Adipocyte (in vitro differentiated cells): ENCODE data around the gene RECQL5.

Source experiments
- DNase-seq: peaks from one replicate; pipeline ENCODE4 v3.0.0-alpha.2; 2015; ENCODE audit warnings: low read depth
- H3K27me3 ChIP-seq: replicated peaks from 2 replicates; pipeline ENCODE4 v1.7.0; 2013; ENCODE audit warnings: mild to moderate bottlenecking, low read length, moderate library complexity; ENCODE audit not compliant: control insufficient read depth, insufficient read depth
- H3K36me3 ChIP-seq: 2 replicates; pipeline ENCODE4 v1.7.0; 2013; ENCODE audit warnings: low read length, mild to moderate bottlenecking, moderate library complexity; ENCODE audit not compliant: control insufficient read depth, insufficient read depth, severe bottlenecking
- H3K4me1 ChIP-seq: 2 replicates; pipeline ENCODE4 v1.7.0; 2013; ENCODE audit warnings: mild to moderate bottlenecking, low read length, moderate library complexity; ENCODE audit not compliant: control insufficient read depth, insufficient read depth
- H3K4me3 ChIP-seq: 2 replicates; pipeline ENCODE4 v1.7.0; 2013; ENCODE audit warnings: mild to moderate bottlenecking, low read length, moderate library complexity
- H3K9ac ChIP-seq: 2 replicates; pipeline ENCODE4 v1.7.0; 2013; ENCODE audit warnings: mild to moderate bottlenecking, low read length, moderate library complexity
- H3K9me3 ChIP-seq: 2 replicates; pipeline ENCODE4 v1.7.0; 2013; ENCODE audit warnings: mild to moderate bottlenecking, low read length, moderate library complexity; ENCODE audit not compliant: control insufficient read depth

RECQL5 gene

DNA sequence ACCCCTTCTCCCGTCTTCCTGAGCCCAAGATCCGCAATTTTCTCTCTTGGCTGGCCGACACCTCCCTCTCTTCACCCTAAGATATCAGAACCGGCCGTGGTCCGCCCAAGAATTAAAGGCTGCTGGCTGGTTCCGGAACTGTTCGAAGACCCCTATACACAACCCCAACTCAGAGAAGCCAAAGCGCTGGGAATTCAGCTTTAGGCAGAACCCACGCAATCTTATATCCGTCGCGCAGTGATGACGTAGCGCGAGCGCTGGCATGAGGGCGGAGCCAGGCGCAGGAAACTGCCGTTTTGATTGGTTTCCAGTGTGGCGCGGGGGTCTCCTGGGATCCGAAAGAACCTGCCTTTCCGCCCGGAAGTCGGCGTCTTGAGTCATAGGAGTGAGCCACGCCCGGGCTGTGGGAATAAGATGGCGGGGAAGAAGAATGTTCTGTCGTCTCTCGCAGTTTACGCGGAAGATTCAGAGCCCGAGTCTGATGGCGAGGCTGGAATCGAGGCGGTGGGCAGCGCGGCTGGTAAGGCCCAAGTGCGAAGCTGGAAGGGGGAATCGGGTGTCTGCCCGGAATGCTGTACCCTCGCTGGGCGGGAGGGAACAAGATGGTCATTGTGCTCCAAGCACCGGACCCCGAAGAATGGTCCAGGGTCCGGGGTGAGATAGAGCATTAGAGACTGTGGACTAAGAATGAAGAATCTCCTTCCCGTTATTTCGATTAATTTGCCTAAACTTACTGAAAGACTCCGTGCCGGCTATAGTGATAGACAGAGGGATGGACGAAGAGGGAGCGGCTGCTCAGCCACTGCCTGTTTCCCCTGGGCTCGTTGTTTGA lies at the start of gene RECQL5, which contains the start of gene SAP30BP:
RECQL5 (minus strand) TSS at position 196 of the 832 bp plus-strand sequence. CDS start 597 bp downstream, outside the sequence.
SAP30BP (plus strand) TSS at position 380 of the 832 bp plus-strand sequence; CDS start at position 415, 35 bp downstream.
- H3K9ac ChIP-seq = peak within 1 kb of the TSS; percentile 96
- H3K9me3 ChIP-seq = no peaks in the 10 kb centered on the region
- peaks cover 19% of the 10 kb centered on the region for H3K4me1 ChIP-seq
- H3K4me3 ChIP-seq = peak within 1 kb of the TSS; percentile 100
- H3K36me3 ChIP-seq = peaks cover 43% of the 10 kb centered on the region
- no peaks in the 10 kb centered on the region for H3K27me3 ChIP-seq
- DNase-seq = peak; percentile 100

DNA sequence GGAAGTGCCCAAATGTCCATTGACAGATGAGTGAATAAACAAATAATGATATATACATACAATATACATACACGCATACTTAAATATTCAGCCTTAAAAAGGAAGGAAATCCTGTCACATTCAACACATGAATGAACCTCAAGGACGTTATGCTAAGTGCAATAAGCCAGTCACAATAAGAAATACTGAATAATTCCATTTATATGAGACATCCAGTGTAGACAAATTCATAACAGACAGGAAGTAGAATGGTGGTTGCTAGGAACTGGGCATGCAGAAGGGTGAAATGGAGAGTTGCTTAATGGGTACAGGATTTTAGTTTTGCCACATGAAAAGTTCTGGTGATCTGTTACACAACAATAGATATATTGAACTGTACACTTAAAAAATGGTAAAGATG lies 45.5 kb upstream of the RECQL5 start:
- H3K9ac ChIP-seq = no peak overlapping the region
- peaks cover 8% of the 10 kb centered on the region for H3K36me3 ChIP-seq
- no peak overlapping the region for H3K4me3 ChIP-seq
- no peaks in the 10 kb centered on the region for H3K27me3 ChIP-seq
- H3K9me3 ChIP-seq = no peaks in the 10 kb centered on the region
- H3K4me1 ChIP-seq = no peaks in the 10 kb centered on the region
- DNase-seq = no peak

DNA sequence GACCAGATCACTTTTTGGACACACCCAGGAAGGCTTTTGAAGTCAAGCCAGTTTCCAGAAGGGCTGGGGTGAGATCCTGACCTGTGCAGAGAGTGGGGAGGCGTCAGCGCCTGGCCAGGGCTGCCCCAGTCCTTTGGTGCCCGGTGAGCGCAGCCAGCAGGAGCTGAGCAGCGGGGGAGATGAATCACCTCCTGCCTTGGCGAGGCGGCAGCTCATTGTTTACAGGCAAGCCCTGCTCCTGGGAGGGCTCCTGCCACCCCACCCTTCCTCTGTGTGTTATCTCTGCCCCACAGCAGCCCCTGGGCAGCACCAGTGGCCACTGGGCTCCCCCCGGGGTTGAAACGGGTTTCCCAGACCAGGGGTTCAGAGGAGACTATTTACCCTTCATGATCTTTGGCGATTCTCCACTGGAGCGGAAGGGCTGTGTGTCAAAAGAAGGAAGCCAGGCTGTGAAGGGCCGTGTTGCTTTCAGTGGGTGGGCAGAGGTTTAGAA lies 40.2 kb upstream of the RECQL5 start:
- no peaks in the 10 kb centered on the region for H3K27me3 ChIP-seq
- no peak for DNase-seq
- H3K9me3 ChIP-seq = no peaks in the 10 kb centered on the region
- H3K4me1 ChIP-seq = no peaks in the 10 kb centered on the region
- peaks cover 60% of the 10 kb centered on the region for H3K36me3 ChIP-seq
- no peak overlapping the region for H3K4me3 ChIP-seq
- H3K9ac ChIP-seq = no peak overlapping the region

DNA sequence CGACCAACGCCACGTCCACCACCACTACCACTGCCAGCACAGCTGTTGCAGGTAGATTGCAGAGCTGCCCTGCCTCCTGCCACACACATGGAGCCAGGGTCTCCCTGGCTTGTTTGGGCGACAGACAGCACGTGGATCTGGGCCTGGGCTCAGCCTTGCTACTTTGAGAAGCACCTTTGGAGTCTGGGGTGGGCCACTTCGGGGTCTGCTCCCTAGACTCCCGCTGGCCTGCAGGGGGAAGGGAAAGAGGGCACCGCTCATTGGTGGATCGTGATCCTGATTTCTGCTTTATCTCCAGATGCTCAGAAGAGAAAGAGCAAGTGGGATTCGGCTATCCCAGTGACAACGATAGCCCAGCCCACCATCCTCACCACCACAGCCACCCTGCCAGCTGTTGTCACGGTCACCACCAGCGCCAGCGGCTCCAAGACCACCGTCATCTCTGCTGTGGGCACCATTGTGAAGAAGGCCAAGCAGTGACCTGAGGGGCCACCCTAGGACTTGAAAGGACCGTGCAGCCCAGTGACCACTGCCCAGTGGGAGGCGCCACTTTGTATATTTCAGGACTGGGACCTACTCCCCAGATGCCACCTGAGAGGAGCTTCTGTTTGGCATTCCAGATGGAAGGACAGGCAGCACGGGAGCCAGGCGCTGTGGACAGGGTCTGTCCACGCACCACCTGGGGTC lies 39.2 kb upstream of the RECQL5 start:
- Histone ChIP-seq H3K9ac (no peak overlapping the region), H3K4me3 (no peak overlapping the region), H3K27me3 (no peaks in the 10 kb centered on the region), H3K4me1 (no peaks in the 10 kb centered on the region), H3K9me3 (no peaks in the 10 kb centered on the region), H3K36me3 (peaks cover 69% of the 10 kb centered on the region)
- DNase-seq = no peak

DNA sequence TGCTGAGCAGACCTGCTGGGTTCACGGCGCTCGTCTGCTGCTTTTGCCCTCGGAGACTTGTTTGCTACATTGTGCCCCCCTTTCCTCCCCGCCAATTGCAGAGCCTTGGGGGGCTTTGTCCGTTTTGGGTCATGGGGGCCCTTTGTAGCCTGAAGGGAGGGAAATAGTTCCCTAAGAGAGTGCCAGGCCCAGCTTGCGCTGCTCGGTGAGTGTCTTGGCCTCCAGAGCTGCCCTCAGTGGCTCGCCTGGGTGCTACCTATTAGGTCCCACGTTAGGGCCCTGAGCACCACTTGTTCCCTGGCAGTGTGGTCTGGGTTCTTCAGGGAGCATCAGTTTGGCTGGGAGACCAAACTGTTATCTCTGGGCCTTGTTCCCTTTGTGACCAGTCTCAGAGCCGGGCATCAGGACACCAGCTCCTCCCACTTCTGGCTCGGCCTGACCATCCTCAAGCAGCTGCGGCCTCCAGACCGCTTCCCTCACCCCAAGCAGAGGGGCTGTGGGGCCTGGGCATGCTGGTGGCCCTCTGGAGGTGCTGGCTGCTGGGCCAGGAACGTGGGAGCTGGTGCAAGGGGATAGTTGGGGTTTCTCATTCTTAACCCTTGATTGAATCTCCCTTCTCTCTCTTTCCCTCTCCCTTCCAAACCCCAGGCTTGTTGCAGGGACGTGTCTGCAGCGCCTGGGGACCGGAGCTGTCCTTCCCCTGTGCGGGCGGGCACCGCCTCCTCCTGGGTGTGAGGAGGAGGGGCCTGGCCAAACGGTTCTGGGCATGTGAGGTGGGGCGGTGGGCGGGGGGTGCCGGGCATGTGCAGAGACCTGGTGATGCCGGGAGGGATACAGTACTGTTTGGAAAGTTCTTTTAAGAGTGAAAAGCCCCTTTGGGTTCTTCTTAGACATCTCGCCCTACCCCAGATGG lies 38.3 kb upstream of the RECQL5 start:
- H3K27me3 ChIP-seq = no peaks in the 10 kb centered on the region
- peaks cover 79% of the 10 kb centered on the region for H3K36me3 ChIP-seq
- peaks cover 7% of the 10 kb centered on the region for H3K4me1 ChIP-seq
- no peaks in the 10 kb centered on the region for H3K9me3 ChIP-seq
- DNase-seq = no peak
- no peak overlapping the region for H3K9ac ChIP-seq
- H3K4me3 ChIP-seq = no peak overlapping the region

DNA sequence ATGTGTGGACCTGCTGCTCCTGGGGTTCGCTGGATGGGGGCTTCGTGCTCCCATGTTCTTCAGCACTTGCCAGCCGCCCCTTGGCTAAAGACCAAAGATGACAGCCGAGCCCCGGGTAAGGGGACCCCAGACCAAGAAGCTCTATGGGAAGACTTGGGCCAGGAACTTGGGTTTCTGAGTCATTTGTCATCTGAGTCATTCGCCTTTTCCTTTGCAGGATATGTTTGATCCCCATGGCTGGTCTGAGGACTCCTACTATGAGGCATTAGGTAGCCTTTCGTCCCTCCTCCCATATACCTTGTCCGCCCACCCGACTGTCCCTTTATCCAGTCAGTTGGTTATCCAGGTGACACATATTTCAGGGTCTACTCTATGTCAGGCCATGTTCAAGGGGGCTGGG lies 36.6 kb upstream of the RECQL5 start:
- Histone ChIP-seq H3K4me1 (peaks cover 17% of the 10 kb centered on the region), H3K36me3 (peaks cover 82% of the 10 kb centered on the region), H3K9ac (no peak overlapping the region), H3K27me3 (no peaks in the 10 kb centered on the region), H3K4me3 (no peak overlapping the region), H3K9me3 (no peaks in the 10 kb centered on the region)
- DNase-seq = no peak

DNA sequence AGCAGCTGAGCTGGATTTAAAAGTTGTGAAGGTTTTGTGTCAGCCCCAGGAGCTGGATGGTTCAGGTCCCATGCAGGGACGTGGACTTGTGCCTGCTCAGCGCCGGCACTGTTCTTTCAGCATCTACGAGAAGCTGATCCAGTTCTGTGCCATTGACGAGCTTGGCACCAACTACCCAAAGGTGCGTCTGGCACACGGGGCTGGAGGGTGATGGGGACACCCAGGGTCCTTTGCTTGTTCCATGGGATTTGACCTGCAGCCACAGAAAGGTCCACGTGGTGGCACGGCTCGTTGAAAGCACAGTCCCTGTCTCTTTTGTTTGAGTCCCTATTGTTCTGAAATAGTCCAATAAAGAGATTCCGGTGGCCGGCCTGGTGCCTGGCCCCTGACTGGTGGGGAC lies 36.2 kb upstream of the RECQL5 start:
- Histone ChIP-seq H3K9me3 (no peaks in the 10 kb centered on the region), H3K4me1 (peaks cover 17% of the 10 kb centered on the region), H3K36me3 (peaks cover 79% of the 10 kb centered on the region), H3K9ac (no peak overlapping the region), H3K27me3 (no peaks in the 10 kb centered on the region), H3K4me3 (no peak overlapping the region)
- no peak for DNase-seq

DNA sequence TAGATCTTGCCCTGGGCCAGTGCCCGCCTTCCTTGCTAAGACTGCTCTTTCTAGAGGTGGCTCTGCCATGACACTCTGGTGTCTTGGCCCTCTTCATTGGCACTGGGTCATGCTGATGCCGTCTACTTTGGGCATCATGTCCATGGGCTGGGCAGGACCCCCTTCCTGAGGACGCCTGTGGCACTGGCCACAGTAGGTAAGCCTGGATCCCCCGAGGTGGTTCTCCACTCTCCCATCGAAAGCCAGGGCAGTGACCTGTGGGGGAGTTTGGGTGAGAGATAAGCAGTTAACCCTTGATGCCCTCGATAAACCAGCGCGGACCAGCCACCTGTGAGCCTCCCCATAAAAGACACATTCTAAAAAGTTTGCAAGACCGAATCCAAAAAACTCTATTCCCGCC lies 34.3 kb upstream of the RECQL5 start:
- H3K36me3 ChIP-seq = peaks cover 67% of the 10 kb centered on the region
- no peak for DNase-seq
- no peaks in the 10 kb centered on the region for H3K9me3 ChIP-seq
- H3K9ac ChIP-seq = no peak overlapping the region
- no peaks in the 10 kb centered on the region for H3K27me3 ChIP-seq
- H3K4me3 ChIP-seq = no peak overlapping the region
- peaks cover 25% of the 10 kb centered on the region for H3K4me1 ChIP-seq

DNA sequence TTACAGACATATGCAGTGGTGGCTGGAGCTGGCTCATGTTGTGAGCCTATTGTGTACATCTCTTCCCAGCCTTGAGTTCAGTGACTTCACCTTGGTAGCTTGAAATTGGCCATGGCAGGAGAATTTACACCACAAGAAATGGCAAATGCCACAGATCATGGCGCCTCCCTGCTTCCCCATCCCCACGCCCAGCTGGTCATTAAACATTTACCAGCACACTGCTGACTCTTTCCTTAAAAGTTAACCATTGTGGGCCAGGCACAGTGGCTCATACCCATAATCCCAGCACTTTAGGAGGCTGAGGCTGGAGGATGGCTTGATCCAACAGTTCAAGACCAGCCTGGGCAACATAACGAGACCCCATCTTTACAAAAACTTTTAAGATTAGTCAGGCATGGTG lies 31.7 kb upstream of the RECQL5 start:
- no peaks in the 10 kb centered on the region for H3K27me3 ChIP-seq
- H3K4me1 ChIP-seq = peaks cover 42% of the 10 kb centered on the region
- H3K9me3 ChIP-seq = no peaks in the 10 kb centered on the region
- no peak overlapping the region for H3K9ac ChIP-seq
- H3K36me3 ChIP-seq = peaks cover 59% of the 10 kb centered on the region
- H3K4me3 ChIP-seq = no peak overlapping the region
- DNase-seq = no peak

DNA sequence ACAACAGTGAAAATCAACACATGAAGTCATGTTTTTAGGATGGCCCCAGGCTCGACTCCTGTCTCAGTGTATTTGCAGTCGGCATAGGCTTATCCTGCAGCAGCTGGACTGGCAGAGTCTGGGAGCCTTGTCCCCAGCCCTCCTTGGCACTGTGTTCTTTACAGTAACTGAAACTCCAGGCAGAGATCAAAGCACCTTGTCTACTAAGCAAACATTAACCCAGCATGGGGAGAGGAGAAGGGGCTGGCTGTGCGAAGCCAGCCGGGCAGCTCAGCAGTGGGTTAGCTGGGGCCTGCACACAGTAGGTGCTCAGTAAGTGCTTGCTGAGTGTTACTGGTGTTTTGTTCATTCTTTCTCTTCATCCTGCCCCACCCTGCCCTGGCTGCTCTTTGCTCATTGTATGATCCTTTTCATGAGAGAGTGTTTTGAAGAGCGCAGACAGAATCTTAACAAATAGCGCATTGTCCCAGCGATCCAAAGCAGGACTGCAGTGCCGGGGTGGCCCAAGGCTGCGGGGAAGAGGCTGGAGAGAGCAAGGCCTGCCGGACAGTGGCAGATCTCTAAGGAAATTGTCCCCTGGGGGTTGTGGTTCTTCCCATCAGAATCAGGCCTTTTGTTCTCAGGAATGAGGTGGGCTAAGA lies 30.8 kb upstream of the RECQL5 start:
- Histone ChIP-seq H3K4me1 (peaks cover 51% of the 10 kb centered on the region), H3K4me3 (no peak overlapping the region), H3K36me3 (peaks cover 50% of the 10 kb centered on the region), H3K9ac (no peak overlapping the region), H3K27me3 (no peaks in the 10 kb centered on the region), H3K9me3 (no peaks in the 10 kb centered on the region)
- no peak for DNase-seq
